Gastroesophageal sphincter (tissue), 2 donors: Measurements from ENCODE around the gene TBC1D10A.

Experiments used
- EP300 ChIP-seq: sonication (generic); formaldehyde crosslinking; IDR thresholded peaks from one replicate; pipeline ENCODE4 v1.6.1; 2017; ENCODE audit warnings: antibody characterized with exemption, mild to moderate bottlenecking
- POLR2A ChIP-seq, 2 donors: fragments of 450-650 bp; IDR thresholded peaks; one replicate each; pipeline ENCODE4 v1.6.1; 2017; ENCODE audit warnings: antibody characterized with exemption in 2 of 2, mild to moderate bottlenecking in 2 of 2, moderate library complexity in 1 of 2

- no peak for TF ChIP-seq POLR2A (IDR thresholded peaks at IDR 0.05)
- no peak for TF ChIP-seq EP300
Measured at GRCh38 chr22:30285846-30286200, 40.9 kb downstream of the TBC1D10A start.
